DMS153 treated with DMSO at 0.1 percent for 48 hours (cell line): ENCODE measurements around the gene RMI2.
"Not testable (repeated sequence)": the region's sequence is repeated elsewhere in the genome, so short reads cannot be mapped to it uniquely, and the experiment has no call there.

ENCODE experiments used
- DNase-seq: peaks from one replicate; lab custom pipeline; 2025; ENCODE audit not compliant: unreplicated experiment; lab: John Stamatoyannopoulos, UW

Gene RMI2

DNA sequence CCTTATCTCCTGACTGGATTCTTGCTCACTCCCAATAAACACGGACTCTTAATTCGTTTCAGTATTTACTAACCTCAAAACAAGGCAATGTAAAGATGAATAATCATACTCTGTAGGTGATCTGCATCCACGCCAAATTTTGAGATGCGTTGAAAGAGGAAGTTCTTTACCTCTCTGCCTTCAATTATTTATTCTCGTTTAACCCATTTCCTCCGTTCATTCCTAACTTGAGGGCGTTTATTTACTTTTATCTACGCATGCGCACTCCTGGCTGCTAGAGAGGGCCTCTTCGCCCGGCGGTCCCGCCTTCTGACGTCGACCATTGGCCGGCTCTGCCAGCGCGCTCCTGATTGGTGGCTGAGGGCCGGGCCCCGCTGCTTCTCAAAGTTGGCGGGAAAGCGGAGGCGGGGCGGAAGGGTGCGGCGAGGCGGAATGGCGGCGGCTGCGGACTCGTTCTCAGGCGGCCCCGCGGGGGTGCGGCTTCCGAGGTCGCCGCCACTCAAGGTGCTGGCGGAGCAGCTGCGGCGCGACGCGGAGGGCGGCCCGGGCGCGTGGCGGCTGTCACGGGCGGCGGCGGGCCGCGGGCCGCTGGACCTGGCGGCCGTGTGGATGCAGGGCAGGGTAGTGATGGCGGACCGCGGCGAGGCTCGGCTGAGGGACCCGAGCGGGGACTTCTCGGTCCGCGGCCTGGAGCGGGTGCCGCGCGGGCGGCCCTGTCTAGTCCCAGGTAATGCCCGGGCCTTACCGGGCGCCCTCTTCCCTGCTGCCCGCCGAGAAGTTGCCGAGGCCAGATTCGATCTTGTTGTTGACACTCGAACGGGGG, at the start of gene RMI2:
TSS of gene RMI2 (plus strand) at position 420 of the 823 bp plus-strand sequence. CDS start at position 433, 13 bp downstream.
- peak; percentile 96 for DNase-seq

- no peak for DNase-seq
Observed at GRCh38 chr16:11295672-11296071, 49.6 kb upstream of the RMI2 start.

- no peak for DNase-seq
Observed at GRCh38 chr16:11296351-11296705, 48.9 kb upstream of the RMI2 start.

GRCh38 chr16:11296706-11297491, 48.4 kb upstream of the RMI2 start:
- no peak for DNase-seq

DNA sequence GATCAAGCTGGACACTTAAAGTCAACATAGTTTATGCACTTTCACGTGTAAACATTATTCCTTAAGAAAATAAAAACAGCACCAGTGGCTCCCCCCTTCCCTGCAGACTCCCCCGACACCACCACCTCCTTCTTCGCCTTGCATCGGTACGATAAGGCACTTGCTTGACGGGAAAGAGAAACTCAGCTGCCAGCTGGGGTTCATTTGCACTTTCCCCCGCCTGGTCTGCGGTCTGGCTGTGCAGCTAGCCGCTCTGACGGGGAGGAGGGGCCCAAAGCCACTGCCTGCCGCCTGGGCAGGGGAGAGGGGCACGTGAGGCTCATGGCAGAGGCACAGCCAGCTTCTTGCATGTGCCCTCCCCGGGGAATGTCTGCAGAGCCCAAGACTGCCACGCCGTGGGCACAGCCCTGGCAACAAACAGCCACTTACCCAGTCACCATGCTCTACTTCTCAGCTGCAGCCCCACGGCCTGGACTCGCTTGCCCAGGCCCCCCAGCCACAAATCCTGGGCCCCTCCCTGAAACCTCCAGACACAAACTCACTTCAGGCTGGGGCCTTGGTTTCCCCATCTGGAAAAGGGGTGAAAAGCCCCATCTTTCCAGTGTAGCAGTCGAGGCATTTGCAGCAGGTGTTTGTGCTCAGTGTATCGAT, 47.6 kb upstream of the RMI2 start:
- DNase-seq: peak; percentile 74

- no peak for DNase-seq
Observed at GRCh38 chr16:11298143-11298900, 46.9 kb upstream of the RMI2 start.

GRCh38 chr16:11298950-11299547, 46.2 kb upstream of the RMI2 start:
- not testable (repeated sequence) for DNase-seq

GRCh38 chr16:11299865-11300559, 45.2 kb upstream of the RMI2 start:
- no peak for DNase-seq

GRCh38 chr16:11300560-11300892, 44.7 kb upstream of the RMI2 start:
- DNase-seq: no peak

- DNase-seq: no peak
Observed at GRCh38 chr16:11301645-11302501, 43.4 kb upstream of the RMI2 start.

DNA sequence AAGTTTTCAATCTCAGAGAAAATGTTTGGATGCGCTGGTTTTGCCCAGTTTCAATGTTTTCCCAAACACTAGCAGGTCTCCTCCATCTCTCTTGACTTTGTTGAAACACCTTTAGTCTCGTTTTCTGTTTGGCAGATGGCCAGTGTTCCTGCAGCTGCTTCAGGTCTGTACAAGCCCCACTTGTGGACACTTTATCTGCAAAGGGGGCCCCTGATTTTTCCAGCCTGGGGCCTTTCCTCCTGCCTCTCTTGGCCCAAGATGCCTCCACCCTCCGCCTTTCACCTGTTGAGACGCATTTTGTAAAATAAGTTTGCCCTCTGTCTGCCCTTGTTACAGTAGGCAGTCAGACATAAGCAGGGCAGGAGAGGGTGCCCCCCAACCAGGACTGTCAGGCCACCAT, 42.3 kb upstream of the RMI2 start:
- peak; percentile 75 for DNase-seq

GRCh38 chr16:11303405-11304138, 41.7 kb upstream of the RMI2 start:
- peak; percentile 76 for DNase-seq

GRCh38 chr16:11306381-11306780, 38.9 kb upstream of the RMI2 start:
- DNase-seq: no peak

- DNase-seq: no peak
Observed at GRCh38 chr16:11306997-11307638, 38.1 kb upstream of the RMI2 start.

GRCh38 chr16:11307639-11308492, 37.4 kb upstream of the RMI2 start:
- no peak for DNase-seq

DNA sequence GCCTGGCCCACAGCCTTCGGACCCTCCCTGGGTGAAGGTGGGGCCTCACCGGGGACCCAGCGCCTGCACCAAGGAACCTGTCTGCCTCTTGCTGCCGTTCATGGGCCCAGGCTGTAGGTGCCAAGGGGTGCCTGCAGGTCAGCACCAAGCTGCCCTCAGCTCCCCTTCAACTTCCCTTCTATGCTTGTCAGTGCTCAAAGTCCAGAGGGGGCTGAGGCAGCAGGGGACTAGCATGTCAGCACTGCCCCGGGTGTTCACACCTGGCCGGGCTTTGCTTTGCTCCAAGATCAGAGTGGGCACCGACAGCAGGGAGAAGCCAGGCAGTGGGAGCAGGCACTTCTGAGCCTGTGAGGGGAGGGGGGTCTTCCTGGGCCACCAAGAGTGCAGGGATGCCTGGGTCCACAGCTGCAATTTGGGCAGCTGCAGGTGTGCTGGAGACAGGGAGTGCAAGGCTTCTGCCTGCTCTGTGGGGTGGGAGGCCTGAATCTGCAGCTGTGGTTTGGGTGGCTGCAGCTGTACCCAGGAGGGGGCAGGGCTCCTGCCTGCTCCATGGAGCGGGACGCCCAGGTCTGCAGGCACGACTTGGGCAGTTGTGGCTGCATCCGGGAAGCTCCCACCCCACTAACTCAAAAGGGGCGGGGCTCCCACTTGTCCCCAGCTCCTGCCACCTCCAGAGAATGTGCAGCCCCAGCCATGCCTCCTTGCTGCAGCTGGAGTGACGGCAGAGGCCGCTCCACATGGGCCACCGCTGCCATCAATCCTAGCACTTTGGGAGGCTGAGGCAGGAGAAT, 36.6 kb upstream of the RMI2 start:
- DNase-seq: no peak
